PC-9 (cell line): Measurements from ENCODE around the gene IRF5. TPM values are rescaled to one million over a fixed set of nuclear protein-coding genes. Genes with fewer than 3 reads are reported as not detected.

ENCODE experiments used
- BruUV-seq: library from RNA; stranded (reverse); fragments of 400-500 nt; replicated peaks from 2 replicates; lab custom pipeline; 2021; lab: Mats Ljungman, UMichigan
- CTCF ChIA-PET: fragments of 300-600 bp; sonication (Branson Sonifier 250); formaldehyde crosslinking; loops from one replicate; lab custom pipeline; 2022; ENCODE audit warnings: antibody characterized with exemption; lab: Charles Lee
- POLR2A ChIA-PET: fragments of 300-600 bp; sonication (Branson Sonifier 250); formaldehyde crosslinking; loops from one replicate; lab custom pipeline; 2022; ENCODE audit warnings: antibody characterized with exemption; ENCODE audit not compliant: unreplicated experiment; lab: Charles Lee
- DNase-seq, 2 experiments: peaks; one replicate each; pipeline versions ENCODE4 v3.0.0 to v3.0.0-alpha.2; 2015 to 2022; ENCODE audit warnings: mixed read lengths in 1 of 2
- H2AFZ ChIP-seq: fragments of 200-600 bp; sonication (generic); 2 replicates; pipeline ENCODE4 v1.8.1; 2017; ENCODE audit warnings: antibody characterized with exemption
- H3F3A ChIP-seq: fragments of 200-600 bp; sonication (generic); 2 replicates; pipeline ENCODE4 v1.8.1; 2017; ENCODE audit warnings: antibody characterized with exemption, mild to moderate bottlenecking, low read depth; ENCODE audit not compliant: insufficient read depth
- H3K27ac ChIP-seq: fragments of 200-600 bp; sonication (generic); 2 replicates; pipeline ENCODE4 v1.6.1; 2016; ENCODE audit warnings: mixed run types
- H3K27me3 ChIP-seq: fragments of 200-600 bp; sonication (generic); 2 replicates; pipeline ENCODE4 v1.6.1; 2016; ENCODE audit warnings: low read depth, mixed run types; ENCODE audit not compliant: insufficient read depth
- H3K36me3 ChIP-seq: fragments of 200-600 bp; sonication (generic); 2 replicates; pipeline ENCODE4 v1.6.1; 2016; ENCODE audit warnings: low read depth, mixed run types
- H3K4me1 ChIP-seq: fragments of 200-600 bp; sonication (generic); replicated peaks from 2 replicates; pipeline ENCODE4 v1.6.1; 2016; ENCODE audit warnings: mixed run types; ENCODE audit not compliant: insufficient read depth
- H3K4me2 ChIP-seq: fragments of 200-600 bp; sonication (generic); 2 replicates; pipeline ENCODE4 v1.6.1; 2017; ENCODE audit warnings: mixed run types
- H3K4me3 ChIP-seq: fragments of 200-600 bp; sonication (generic); 2 replicates; pipeline ENCODE4 v1.6.1; 2016; ENCODE audit warnings: mixed run types
- H3K79me2 ChIP-seq: fragments of 200-600 bp; sonication (generic); 2 replicates; pipeline ENCODE4 v1.6.1; 2017; ENCODE audit warnings: low read depth, mixed run types
- H3K9me2 ChIP-seq: fragments of 200-600 bp; sonication (generic); 2 replicates; pipeline ENCODE4 v1.8.1; 2017; ENCODE audit warnings: mild to moderate bottlenecking; ENCODE audit not compliant: insufficient read depth
- H3K9me3 ChIP-seq: fragments of 200-600 bp; sonication (generic); 2 replicates; pipeline ENCODE4 v1.8.1; 2016; ENCODE audit warnings: low read depth; ENCODE audit not compliant: insufficient read depth
- H4K20me1 ChIP-seq: fragments of 200-600 bp; sonication (generic); 2 replicates; pipeline ENCODE4 v1.8.1; 2017; ENCODE audit not compliant: insufficient read depth
- CTCF ChIP-seq: fragments of 200-600 bp; sonication (generic); conservative IDR thresholded peaks from 2 replicates; pipeline ENCODE4 v1.6.1; 2017; ENCODE audit warnings: mixed run types, antibody characterized with exemption, mild to moderate bottlenecking, moderate library complexity
- EZH2 ChIP-seq: fragments of 200-600 bp; sonication (generic); IDR thresholded peaks from 2 replicates; pipeline ENCODE4 v1.8.0; 2017; ENCODE audit warnings: antibody characterized with exemption, low read depth
- intact Hi-C: fragments of 100-400 bp; cut with micrococcal nuclease; formaldehyde crosslinking; loops from one replicate; pipeline ENCODE4 v1.10.0; 2022; ENCODE audit not compliant: unreplicated experiment
- total RNA-seq: library from RNA; stranded (reverse); gene quantifications from 2 replicates; pipeline ENCODE4 v1.2.3, GENCODE V29; 2021

Gene IRF5
- total RNA-seq, 1 experiment from 2014 or later: 3.4 TPM

- Histone ChIP-seq H3K79me2 (no peaks in the 10 kb centered on the region), H3K4me1 (peaks cover 27% of the 10 kb centered on the region), H3K36me3 (no peaks in the 10 kb centered on the region), H3K9me3 (no peaks in the 10 kb centered on the region), H3F3A (peaks cover 22% of the 10 kb centered on the region; the same call in 1 of the 2 replicates), H2AFZ (no peak overlapping the region), H3K4me3 (no peak overlapping the region), H3K27ac (no peak overlapping the region), H3K27me3 (no peaks in the 10 kb centered on the region), H3K4me2 (no peak overlapping the region), H4K20me1 (no peaks in the 10 kb centered on the region), H3K9me2 (no peaks in the 10 kb centered on the region)
- intact Hi-C loops: no loop called here
- no TSS peak for BruUV-seq
- ChIA-PET POLR2A (no interaction called here), CTCF (interaction anchor here (0.7 kb wide), 1 partner anchor 262 kb away, joined by 6 read pairs; no protein-coding TSS in a partner anchor)
- DNase-seq: no peak
- TF ChIP-seq EZH2 (no peak), CTCF (no peak)
Measured at GRCh38 chr7:128906001-128906765, 31.5 kb upstream of the IRF5 start.

GRCh38 chr7:128906766-128907559 lies 30.8 kb upstream of the IRF5 start:
- H3K36me3 ChIP-seq: no peaks in the 10 kb centered on the region
- H3K79me2 ChIP-seq: no peaks in the 10 kb centered on the region
- H2AFZ ChIP-seq: no peak overlapping the region
- ChIA-PET CTCF (interaction anchor here (0.7 kb wide), 1 partner anchor 263 kb away, joined by 6 read pairs; no protein-coding TSS in a partner anchor), POLR2A (interaction anchor here (0.6 kb wide), 1 partner anchor 145 kb away, joined by 3 read pairs; no protein-coding TSS in a partner anchor)
- H3K27me3 ChIP-seq: no peaks in the 10 kb centered on the region
- no peak for TF ChIP-seq EZH2
- no peak for TF ChIP-seq CTCF
- H3K4me3 ChIP-seq: no peak overlapping the region
- H3K9me3 ChIP-seq: no peaks in the 10 kb centered on the region
- no peak overlapping the region for H3K4me2 ChIP-seq
- no peaks in the 10 kb centered on the region for H3K9me2 ChIP-seq
- peaks cover 26% of the 10 kb centered on the region for H3K4me1 ChIP-seq
- peaks cover 16% of the 10 kb centered on the region; the same call in 1 of the 2 replicates for H3F3A ChIP-seq
- no peaks in the 10 kb centered on the region for H4K20me1 ChIP-seq
- intact Hi-C loops: no loop called here
- BruUV-seq: no TSS peak
- no peak for DNase-seq
- H3K27ac ChIP-seq: no peak overlapping the region

GRCh38 chr7:128908750-128909624 lies 28.7 kb upstream of the IRF5 start:
- POLR2A ChIA-PET: no interaction called here
- no TSS peak for BruUV-seq

More at GRCh38 chr7:128908750-128909624, 28.7 kb upstream of the IRF5 start:
- no peaks in the 10 kb centered on the region for H3K36me3 ChIP-seq
- no peak overlapping the region for H3K4me2 ChIP-seq
- H4K20me1 ChIP-seq: no peaks in the 10 kb centered on the region
- H3K4me3 ChIP-seq: no peak overlapping the region
- no peak overlapping the region for H2AFZ ChIP-seq
- no peak overlapping the region for H3K27ac ChIP-seq
- TF ChIP-seq CTCF (no peak), EZH2 (no peak)
- H3K4me1 ChIP-seq: peaks cover 6% of the 10 kb centered on the region
- H3K79me2 ChIP-seq: no peaks in the 10 kb centered on the region
- intact Hi-C loops: no loop called here
- H3K9me2 ChIP-seq: no peaks in the 10 kb centered on the region
- H3F3A ChIP-seq: no peaks in the 10 kb centered on the region
- H3K27me3 ChIP-seq: 0 out of 2 replicates have a peak, but pooled peaks cover 2% of the 10 kb centered on the region
- CTCF ChIA-PET: no interaction called here
- H3K9me3 ChIP-seq: no peaks in the 10 kb centered on the region
- DNase-seq: no peak
